Nephron progenitor cell (in vitro differentiated cells): ENCODE data around the gene AGFG1.
A peak's percentile ranks its signal among the peaks of the same experiment; 100 is the strongest.
"Not testable (repeated sequence)": the region's sequence is repeated elsewhere in the genome, so short reads cannot be mapped to it uniquely, and the experiment has no call there.

Experiments
- DNase-seq: peaks from one replicate; pipeline ENCODE4 v3.0.0; 2021
- H3K27ac Mint-ChIP-seq: 2 replicates; pipeline ENCODE4 v1.8.0; 2021; ENCODE audit warnings: mild to moderate bottlenecking, moderate library complexity, mixed read lengths
- H3K27me3 Mint-ChIP-seq: 2 replicates; pipeline ENCODE4 v1.8.0; 2021; ENCODE audit warnings: mild to moderate bottlenecking, low read depth, mixed read lengths; ENCODE audit not compliant: poor library complexity
- H3K36me3 Mint-ChIP-seq: 2 replicates; pipeline ENCODE4 v1.8.0; 2021; ENCODE audit warnings: low read depth, mixed read lengths
- H3K4me1 Mint-ChIP-seq: 2 replicates; pipeline ENCODE4 v1.8.0; 2021; ENCODE audit warnings: mixed read lengths
- H3K4me3 Mint-ChIP-seq: 2 replicates; pipeline ENCODE4 v1.8.0; 2021; ENCODE audit warnings: mild to moderate bottlenecking, moderate library complexity, mixed read lengths
- H3K9me3 Mint-ChIP-seq: 2 replicates; pipeline ENCODE4 v1.8.0; 2021; ENCODE audit warnings: mild to moderate bottlenecking, moderate library complexity, mixed read lengths
- CTCF ChIP-seq: fragments of 200-600 bp; sonication (generic); IDR thresholded peaks from 2 replicates; pipeline ENCODE4 v1.5.0; 2021; ENCODE audit warnings: antibody characterized with exemption

Gene AGFG1

GRCh38 chr2:227511239-227511930 is 39.4 kb downstream of the AGFG1 start:
- H3K27me3 Mint-ChIP-seq = no peaks in the 10 kb centered on the region
- no peak overlapping the region for H3K27ac Mint-ChIP-seq
- peaks cover 30% of the 10 kb centered on the region for H3K4me1 Mint-ChIP-seq
- no peak overlapping the region for H3K4me3 Mint-ChIP-seq
- no peak for TF ChIP-seq CTCF
- no peaks in the 10 kb centered on the region for H3K9me3 Mint-ChIP-seq
- no peak for DNase-seq
- peaks cover 10% of the 10 kb centered on the region for H3K36me3 Mint-ChIP-seq

- H3K27ac Mint-ChIP-seq = no peak overlapping the region
- no peak overlapping the region for H3K4me3 Mint-ChIP-seq
- H3K27me3 Mint-ChIP-seq = no peaks in the 10 kb centered on the region
- peaks cover 5% of the 10 kb centered on the region for H3K36me3 Mint-ChIP-seq
- no peak for DNase-seq
- H3K9me3 Mint-ChIP-seq = no peaks in the 10 kb centered on the region
- TF ChIP-seq CTCF = no peak
- peaks cover 30% of the 10 kb centered on the region for H3K4me1 Mint-ChIP-seq
Observed at GRCh38 chr2:227511955-227512354, 40.0 kb downstream of the AGFG1 start.

DNA sequence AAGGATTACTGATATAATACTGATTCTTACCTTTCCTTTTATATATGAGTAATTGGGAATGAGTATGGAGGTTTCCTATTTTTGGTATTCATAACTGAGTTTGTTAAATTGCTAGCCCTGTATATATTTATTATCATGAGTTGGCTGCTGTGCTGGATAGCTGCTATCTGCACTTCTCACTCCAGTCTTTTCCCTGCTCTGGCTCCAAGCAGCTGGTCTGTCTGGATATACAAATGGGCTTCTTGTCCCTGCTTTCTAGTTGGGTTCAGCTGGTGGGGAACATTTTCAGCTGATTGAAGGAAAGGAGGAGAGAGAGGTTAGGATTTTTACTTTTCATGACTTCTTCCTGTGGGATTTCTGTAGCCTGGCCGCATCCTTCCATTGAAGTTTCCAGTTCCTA is 41.2 kb downstream of the AGFG1 start:
- H3K4me1 Mint-ChIP-seq = peaks cover 30% of the 10 kb centered on the region
- DNase-seq = no peak
- TF ChIP-seq CTCF = no peak
- H3K9me3 Mint-ChIP-seq = no peaks in the 10 kb centered on the region
- no peaks in the 10 kb centered on the region for H3K27me3 Mint-ChIP-seq
- no peak overlapping the region for H3K4me3 Mint-ChIP-seq
- H3K36me3 Mint-ChIP-seq = peaks cover 2% of the 10 kb centered on the region
- peak overlapping the region; percentile 94 for H3K27ac Mint-ChIP-seq

DNA sequence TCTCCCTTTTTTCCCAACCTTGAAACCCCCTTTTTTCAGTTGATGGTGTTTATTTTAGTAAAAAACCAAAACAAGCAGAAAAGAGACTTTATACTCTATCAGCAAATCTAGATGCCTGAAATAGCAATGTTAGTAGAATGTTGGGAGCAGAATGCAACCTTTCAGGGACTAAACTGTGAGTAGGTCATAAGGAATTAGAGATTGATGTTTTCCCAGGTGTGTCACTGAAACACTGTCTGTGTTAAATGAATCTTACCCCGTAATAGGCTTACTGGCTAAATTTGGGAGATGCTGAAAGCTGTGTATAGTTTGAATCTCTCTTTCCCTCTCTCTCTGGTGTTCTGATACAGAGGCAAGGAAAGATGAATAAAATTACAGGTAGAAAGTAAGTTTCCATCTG is 43.8 kb downstream of the AGFG1 start:
- Mint-ChIP-seq H3K36me3 (peaks cover 11% of the 10 kb centered on the region), H3K27me3 (no peaks in the 10 kb centered on the region), H3K4me3 (no peak overlapping the region), H3K27ac (no peak overlapping the region), H3K9me3 (no peaks in the 10 kb centered on the region), H3K4me1 (peaks cover 23% of the 10 kb centered on the region)
- no peak for TF ChIP-seq CTCF
- DNase-seq = no peak

- Mint-ChIP-seq H3K4me1 (peaks cover 22% of the 10 kb centered on the region), H3K27me3 (no peaks in the 10 kb centered on the region), H3K36me3 (peaks cover 19% of the 10 kb centered on the region), H3K27ac (no peak overlapping the region), H3K9me3 (no peaks in the 10 kb centered on the region), H3K4me3 (no peak overlapping the region)
- DNase-seq = no peak
- TF ChIP-seq CTCF = no peak
Observed at GRCh38 chr2:227517724-227518123, 45.8 kb downstream of the AGFG1 start.

- H3K9me3 Mint-ChIP-seq, H3K27ac Mint-ChIP-seq, H3K27me3 Mint-ChIP-seq, H3K4me3 Mint-ChIP-seq, DNase-seq: not testable (repeated sequence)
- Mint-ChIP-seq H3K36me3 (peaks cover 19% of the 10 kb centered on the region), H3K4me1 (peaks cover 20% of the 10 kb centered on the region)
Observed at GRCh38 chr2:227518278-227518865, 46.4 kb downstream of the AGFG1 start.

- H3K27ac Mint-ChIP-seq, H3K9me3 Mint-ChIP-seq, H3K4me1 Mint-ChIP-seq, H3K4me3 Mint-ChIP-seq, DNase-seq, H3K27me3 Mint-ChIP-seq: not testable (repeated sequence)
- peaks cover 36% of the 10 kb centered on the region for H3K36me3 Mint-ChIP-seq
Observed at GRCh38 chr2:227521178-227521577, 49.2 kb downstream of the AGFG1 start.
